Measurements from ENCODE around the gene ARID3B. TPM values are rescaled to one million over a fixed set of nuclear protein-coding genes. Genes with fewer than 3 reads are reported as not detected.

ARID3B gene
- total RNA-seq, 1 experiment from 2014 or later, result 12.7 TPM

- peak; percentile 66 for ATAC-seq
- H3K4me3 ChIP-seq (ENCODE audit: low read depth in 2 of 2, low read length in 2 of 2), result no peak overlapping the region
- no peaks in the 10 kb centered on the region for H3K36me3 ChIP-seq (ENCODE audit: control insufficient read depth, insufficient read depth, low read length)
- TF ChIP-seq TCF7L2 (IDR thresholded peaks at IDR 0.05; ENCODE audit: low read depth, low read length) (no peak), CTCF (IDR thresholded peaks at IDR 0.05) (no peak), SIN3A (IDR thresholded peaks at IDR 0.05; ENCODE audit: borderline replicate concordance, insufficient read depth, low read depth, low read length) (no peak)
- in situ Hi-C loops (cut with HindIII; ENCODE audit: low pct_unique_long_range_greater_than_20kb, low sequenced_read_pairs), result no loop called here
- H3K4me1 ChIP-seq (ENCODE audit: control insufficient read depth, insufficient read depth, low read length), result no peaks in the 10 kb centered on the region; the same call in 1 of the 2 replicates
- peak; percentile 85 for DNase-seq (ENCODE audit: low read depth, low spot score)
- CTCF ChIA-PET, result interaction anchor here (0.7 kb wide), 1 partner anchor 43 kb away, joined by 3 read pairs; no protein-coding TSS in a partner anchor
- intact Hi-C loops (cut with micrococcal nuclease; ENCODE audit: unreplicated experiment), result no loop called here
- BruUV-seq (replicated peaks), result no TSS peak
- H3K27me3 ChIP-seq (ENCODE audit: control insufficient read depth, insufficient read depth, low read length), result no peaks in the 10 kb centered on the region
- H3K9me3 ChIP-seq (ENCODE audit: control insufficient read depth, insufficient read depth, low read depth, low read length), result no peaks in the 10 kb centered on the region
- POLR2A ChIA-PET, result no interaction called here
- H3K27ac ChIP-seq (ENCODE audit: low read length), result no peak overlapping the region
Measured at GRCh38 chr15:74525945-74526344, 15.1 kb upstream of the ARID3B start.

GRCh38 chr15:74528876-74529275 lies 12.1 kb upstream of the ARID3B start:
- no TSS peak for BruUV-seq (replicated peaks)
- TF ChIP-seq POLR2AphosphoS5 (IDR thresholded peaks at IDR 0.05; ENCODE audit: low read depth, low read length) (no peak), CTCF (IDR thresholded peaks at IDR 0.05) (no peak), TCF7L2 (IDR thresholded peaks at IDR 0.05; ENCODE audit: low read depth, low read length) (no peak), SIN3A (IDR thresholded peaks at IDR 0.05; ENCODE audit: borderline replicate concordance, insufficient read depth, low read depth, low read length) (no peak), REST (IDR thresholded peaks at IDR 0.05; ENCODE audit: insufficient read depth in 1 of 2, low read depth in 2 of 2, low read length in 1 of 2) (no peak)
- intact Hi-C loops (cut with micrococcal nuclease; ENCODE audit: unreplicated experiment), result no loop called here
- H3K27me3 ChIP-seq (ENCODE audit: control insufficient read depth, insufficient read depth, low read length), result no peaks in the 10 kb centered on the region
- H3K4me3 ChIP-seq (ENCODE audit: low read depth in 2 of 2, low read length in 2 of 2), result no peak overlapping the region
- ATAC-seq, result no peak
- no peaks in the 10 kb centered on the region for H3K9me3 ChIP-seq (ENCODE audit: control insufficient read depth, insufficient read depth, low read depth, low read length)
- H3K36me3 ChIP-seq (ENCODE audit: control insufficient read depth, insufficient read depth, low read length), result no peaks in the 10 kb centered on the region
- POLR2A ChIA-PET, result interaction anchor here (0.7 to 0.9 kb wide), 2 partner anchors 12 to 257 kb away, joined by 3 to 12 read pairs; no protein-coding TSS in a partner anchor
- in situ Hi-C loops (cut with HindIII; ENCODE audit: low pct_unique_long_range_greater_than_20kb, low sequenced_read_pairs), result no loop called here
- H3K27ac ChIP-seq (ENCODE audit: low read length), result no peak overlapping the region
- CTCF ChIA-PET, result no interaction called here
- DNase-seq (ENCODE audit: low read depth, low spot score), result no peak
- H3K4me1 ChIP-seq (ENCODE audit: control insufficient read depth, insufficient read depth, low read length), result peaks cover 9% of the 10 kb centered on the region; the same call in 1 of the 2 replicates

Measured in Panc1 (cell line).